HEK293 (cell line): ENCODE data around the gene CCR3.

ENCODE experiments used
- CTCF ChIA-PET: fragments of 350-600 bp; formaldehyde crosslinking; extraction: SDS; loops from one replicate; lab custom pipeline; 2021; ENCODE audit warnings: antibody characterized with exemption; lab: Yijun Ruan, JAX
- POLR2A ChIA-PET: fragments of 300-600 bp; formaldehyde crosslinking; extraction: SDS; loops from one replicate; lab custom pipeline; 2020; ENCODE audit warnings: antibody characterized with exemption, inconsistent platforms; lab: Yijun Ruan, JAX
- H3K27ac ChIP-seq: fragments of 200-500 bp; sonication (Bioruptor generic); 2 replicates; pipeline ENCODE4 v1.5.1; 2014; ENCODE audit warnings: low read depth, low read length, control low read depth, inconsistent platforms; ENCODE audit errors: extremely low read depth
- H3K36me3 ChIP-seq, 2 experiments: fragments of 200-500 bp in 1 of 2; sonication (Bioruptor generic) in 1 of 2; 1 replicate in 1 of 2; 2 replicates in 1 of 2; pipeline ENCODE4 v1.5.1; 2014 to 2017; ENCODE audit warnings: inconsistent platforms in 2 of 2, low read length in 2 of 2; ENCODE audit not compliant: control insufficient read depth in 2 of 2, insufficient read depth in 1 of 2
- H3K4me1 ChIP-seq: fragments of 200-500 bp; sonication (Bioruptor generic); 2 replicates; pipeline ENCODE4 v1.5.1; 2014; ENCODE audit warnings: mild to moderate bottlenecking, low read length, inconsistent platforms; ENCODE audit not compliant: control insufficient read depth, insufficient read depth
- H3K4me3 ChIP-seq: 2 replicates; pipeline ENCODE4 v1.5.1; 2011; ENCODE audit warnings: low read depth, mild to moderate bottlenecking, control low read depth, low read length, moderate library complexity
- H3K9me3 ChIP-seq: fragments of 200-500 bp; sonication (Bioruptor generic); 2 replicates; pipeline ENCODE4 v1.5.1; 2014; ENCODE audit warnings: low read depth, low read length, inconsistent platforms; ENCODE audit not compliant: control insufficient read depth, insufficient read depth
- OSR2 ChIP-seq: fragments of 450-650 bp; formaldehyde crosslinking; IDR thresholded peaks from 2 replicates; pipeline ENCODE4 v1.5.1; 2016; ENCODE audit warnings: missing biosample characterization, missing genetic modification characterization
- SALL2 ChIP-seq: fragments of 450-650 bp; formaldehyde crosslinking; IDR thresholded peaks from 2 replicates; pipeline ENCODE4 v1.5.0; 2017; ENCODE audit warnings: missing biosample characterization, mild to moderate bottlenecking, missing genetic modification characterization, borderline replicate concordance
- ZBTB11 ChIP-seq: fragments of 450-650 bp; formaldehyde crosslinking; conservative IDR thresholded peaks from 2 replicates; pipeline ENCODE4 v1.5.1; 2016; ENCODE audit warnings: low read depth, missing biosample characterization, missing genetic modification characterization
- ZBTB20 ChIP-seq: fragments of 450-650 bp; formaldehyde crosslinking; IDR thresholded peaks from 2 replicates; pipeline ENCODE4 v1.5.1; 2016; ENCODE audit warnings: missing biosample characterization, missing genetic modification characterization
- ZBTB49 ChIP-seq: fragments of 450-650 bp; formaldehyde crosslinking; IDR thresholded peaks from 2 replicates; pipeline ENCODE4 v1.5.1; 2016; ENCODE audit warnings: missing biosample characterization, missing genetic modification characterization, low read depth
- ZBTB7A ChIP-seq: fragments of 450-650 bp; formaldehyde crosslinking; IDR thresholded peaks from 2 replicates; pipeline ENCODE4 v1.5.1; 2016; ENCODE audit warnings: low read depth, missing biosample characterization, missing genetic modification characterization
- ZNF146 ChIP-seq: fragments of 450-650 bp; formaldehyde crosslinking; IDR thresholded peaks from 2 replicates; pipeline ENCODE4 v1.5.1; 2016; ENCODE audit warnings: missing biosample characterization, missing genetic modification characterization
- ZNF157 ChIP-seq: fragments of 450-650 bp; formaldehyde crosslinking; IDR thresholded peaks from 2 replicates; pipeline ENCODE4 v1.5.1; 2016; ENCODE audit warnings: missing biosample characterization, missing genetic modification characterization
- ZNF221 ChIP-seq: fragments of 450-650 bp; formaldehyde crosslinking; IDR thresholded peaks from 2 replicates; pipeline ENCODE4 v1.5.1; 2017; ENCODE audit warnings: missing biosample characterization, missing genetic modification characterization, borderline replicate concordance
- ZNF274 ChIP-seq, 2 experiments: fragments of 200-500 bp in 1 of 2; fragments of 450-650 bp in 1 of 2; sonication (Bioruptor generic) in 1 of 2; formaldehyde crosslinking in 1 of 2; IDR thresholded peaks; 2 replicates each; pipeline versions ENCODE4 v1.5.1 to v1.6.1; 2014 to 2016; ENCODE audit warnings: borderline replicate concordance in 1 of 2, inconsistent platforms in 1 of 2, low read length in 1 of 2, missing biosample characterization in 1 of 2, missing genetic modification characterization in 1 of 2
- ZNF280D ChIP-seq: fragments of 450-650 bp; formaldehyde crosslinking; IDR thresholded peaks from 2 replicates; pipeline ENCODE4 v1.5.1; 2016; ENCODE audit warnings: missing biosample characterization, missing genetic modification characterization
- ZNF302 ChIP-seq: fragments of 450-650 bp; formaldehyde crosslinking; IDR thresholded peaks from 2 replicates; pipeline ENCODE4 v1.5.1; 2016; ENCODE audit warnings: missing biosample characterization, missing genetic modification characterization, low read depth
- ZNF426 ChIP-seq: fragments of 450-650 bp; formaldehyde crosslinking; IDR thresholded peaks from 2 replicates; pipeline ENCODE4 v1.5.1; 2017; ENCODE audit warnings: missing biosample characterization, missing genetic modification characterization, mild to moderate bottlenecking, inconsistent platforms, moderate library complexity
- ZNF529 ChIP-seq: fragments of 450-650 bp; formaldehyde crosslinking; IDR thresholded peaks from 2 replicates; pipeline ENCODE4 v1.5.1; 2017; ENCODE audit warnings: missing genetic modification characterization, missing biosample characterization; ENCODE audit not compliant: insufficient replicate concordance
- ZNF776 ChIP-seq: fragments of 450-650 bp; formaldehyde crosslinking; IDR thresholded peaks from 2 replicates; pipeline ENCODE4 v1.5.0; 2017; ENCODE audit warnings: missing biosample characterization, missing genetic modification characterization, borderline replicate concordance
- ZNF792 ChIP-seq: fragments of 450-650 bp; formaldehyde crosslinking; IDR thresholded peaks from 2 replicates; pipeline ENCODE4 v1.5.1; 2016; ENCODE audit warnings: missing biosample characterization, missing genetic modification characterization

The CCR3 gene

GRCh38 chr3:46209746-46210470 lies 32.4 kb upstream of the CCR3 start:
- no peak for TF ChIP-seq ZBTB20 (tag by site-specific recombination)
- TF ChIP-seq ZNF157 (tag by site-specific recombination) = no peak
- H3K27ac ChIP-seq = no peak overlapping the region
- H3K36me3 ChIP-seq = no peaks in the 10 kb centered on the region
- no peaks in the 10 kb centered on the region for H3K9me3 ChIP-seq
- H3K4me1 ChIP-seq = no peaks in the 10 kb centered on the region
- H3K4me3 ChIP-seq = no peak overlapping the region
- ChIA-PET CTCF (interaction anchor here (0.8 to 2.8 kb wide), 4 partner anchors 8 to 167 kb away, joined by 3 to 17 read pairs (median 6); no protein-coding TSS in a partner anchor), POLR2A (no interaction called here)

GRCh38 chr3:46212101-46212500 lies 30.2 kb upstream of the CCR3 start:
- no peaks in the 10 kb centered on the region for H3K36me3 ChIP-seq
- no peaks in the 10 kb centered on the region for H3K9me3 ChIP-seq
- ChIA-PET POLR2A (no interaction called here), CTCF (no interaction called here)
- no peak overlapping the region for H3K4me3 ChIP-seq
- no peak overlapping the region for H3K27ac ChIP-seq
- H3K4me1 ChIP-seq = no peaks in the 10 kb centered on the region
- no peak for TF ChIP-seq ZNF274 (IDR thresholded peaks at IDR 0.05; ENCODE audit: low read length)
- TF ChIP-seq ZNF274 (tag by site-specific recombination; IDR thresholded peaks at IDR 0.05; ENCODE audit: borderline replicate concordance) = no peak
- no peak for TF ChIP-seq ZNF302 (tag by site-specific recombination)
- TF ChIP-seq ZNF280D (tag by site-specific recombination) = no peak
- TF ChIP-seq SALL2 = no peak
- TF ChIP-seq ZNF146 (tag by site-specific recombination) = no peak
- no peak for TF ChIP-seq ZNF776
- no peak for TF ChIP-seq ZBTB49 (tag by site-specific recombination)
- no peak for TF ChIP-seq ZNF221 (tag by site-specific recombination)
- no peak for TF ChIP-seq ZNF529 (tag by site-specific recombination)
- TF ChIP-seq ZNF792 (tag by site-specific recombination) = no peak
- TF ChIP-seq ZNF426 (tag by site-specific recombination) = no peak
- TF ChIP-seq ZBTB11 (tag by site-specific recombination) = no peak
- no peak for TF ChIP-seq ZBTB7A
- TF ChIP-seq OSR2 (tag by site-specific recombination) = no peak
- TF ChIP-seq, all 188 proteins: peak for 0
